HepG2 (cell line): ENCODE data around the gene ZC3H7B. TPM values are rescaled to one million over a fixed set of nuclear protein-coding genes. Genes with fewer than 3 reads are reported as not detected.

ENCODE experiments used
- GABPA ChIP-seq, 2 experiments: IDR thresholded peaks; 2 replicates each; pipeline ENCODE4 v1.6.1; 2011 to 2016; ENCODE audit warnings: low read depth in 2 of 2, low read length in 1 of 2, missing biosample characterization in 1 of 2, missing genetic modification characterization in 1 of 2
- ZBTB4 ChIP-seq: sonication (generic); formaldehyde crosslinking; IDR thresholded peaks from 2 replicates; pipeline ENCODE4 v1.4.0; 2020; ENCODE audit warnings: missing genetic modification reagents, mild to moderate bottlenecking, borderline replicate concordance
- microRNA-seq: library from miRNA; unstranded; fragments of <30 nt; microRNA quantifications from one replicate; pipeline ENCODE4, GENCODE V29; 2020
- polyA plus RNA-seq, 8 experiments: library from polyadenylated mRNA; depleted of rRNA in 3 of 8; stranded (reverse) in 7 of 8; unstranded in 1 of 8; fragments of >200 nt; fragmentation: Illumina TruSeq in 4 of 8; extraction: Trizol in 4 of 8; gene quantifications; 2 replicates each; pipeline versions ENCODE4 v1.2.1 to v1.2.3, GENCODE V29; 2011 to 2016; ENCODE audit warnings: low read depth in 4 of 8, missing spikeins in 1 of 8, mixed read lengths in 1 of 8; ENCODE audit not compliant: insufficient read depth in 1 of 8
- small RNA-seq, 3 experiments: library from RNA; depleted of rRNA; stranded (forward); fragments of <200 nt; gene quantifications; one replicate each; pipeline ENCODE3, GENCODE V24; 2012; ENCODE audit warnings: low read depth in 2 of 3, low replicate concordance in 1 of 3; ENCODE audit not compliant: insufficient read length in 3 of 3, insufficient read depth in 2 of 3
- total RNA-seq, 5 experiments: library from RNA; depleted of rRNA; stranded (reverse); fragments of >200 nt; fragmentation: Illumina TruSeq; extraction: Trizol; gene quantifications; 2 replicates each; pipeline ENCODE4 v1.2.3, GENCODE V29; 2016; ENCODE audit warnings: low read depth in 1 of 5

ZC3H7B gene
- total and polyA plus RNA-seq, 2 of the 13 experiments (the other 11 are each of a cell fraction or from before 2014, with no cell fraction given): 26.4 to 37.2 TPM

DNA sequence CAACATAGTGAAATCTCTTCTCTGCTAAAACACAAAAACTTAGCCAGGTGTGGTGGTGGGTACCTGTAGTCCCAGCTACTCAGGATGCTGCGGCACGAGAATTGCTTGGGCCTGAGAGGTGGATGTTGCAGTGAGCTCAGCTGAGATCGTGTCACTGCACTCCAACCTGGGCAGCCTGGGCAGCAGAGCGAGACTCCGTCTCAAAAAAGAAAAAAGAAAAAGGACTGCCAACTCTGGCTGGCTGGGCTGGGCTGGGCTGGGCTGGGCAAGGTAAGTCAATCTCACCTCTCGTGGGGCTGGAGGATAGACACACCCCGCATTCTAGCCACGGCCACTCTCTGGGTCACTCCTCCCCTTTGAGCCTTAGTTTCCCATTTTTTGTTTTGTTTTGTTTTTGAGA lies 107.3 kb downstream of the ZC3H7B start (continued):
- TF ChIP-seq ZBTB4 (CRISPR knock-in tag) (no peak), GABPA (IDR thresholded peaks at IDR 0.05; ENCODE audit: low read depth, low read length) (no peak), GABPA (CRISPR knock-in tag; IDR thresholded peaks at IDR 0.05; ENCODE audit: low read depth) (no peak)

Small RNA genes within 50 kb of the gene (microRNA-seq; reads per million reads assigned to microRNA genes)
- gene MIR6889: 0.51 reads per million

Small RNA genes within 50 kb of the gene (small RNA-seq; reads per million reads assigned to genes)
- 0 reads per million in 3 experiments for gene MIR6889
- gene RNU6-495P: 0 reads per million in 3 experiments

Other genes starting within 250 kb of the ZC3H7B start
- gene EP300, start 208.9 kb upstream of the ZC3H7B start, total RNA-seq (2016; rRNA removed; fragmentation: Illumina TruSeq; extraction: Trizol): 14.9 and 30.9 TPM in 2 replicates
- 13.6 and 15.3 TPM in 2 replicates for gene EP300, start 208.9 kb upstream of the ZC3H7B start, polyA plus RNA-seq (2011; rRNA removed)
- 33.7 and 37.6 TPM in 2 replicates for gene L3MBTL2, start 96.2 kb upstream of the ZC3H7B start, total RNA-seq (2016; rRNA removed; fragmentation: Illumina TruSeq; extraction: Trizol)
- gene L3MBTL2, start 96.2 kb upstream of the ZC3H7B start, polyA plus RNA-seq (2011; rRNA removed): 13.8 and 15.2 TPM in 2 replicates
- 2.9 and 8.1 TPM in 2 replicates for gene CHADL, start 60.6 kb upstream of the ZC3H7B start, total RNA-seq (2016; rRNA removed; fragmentation: Illumina TruSeq; extraction: Trizol)
- gene CHADL, start 60.6 kb upstream of the ZC3H7B start, polyA plus RNA-seq (2011; rRNA removed): 2.8 and 6.1 TPM in 2 replicates
- 71.7 and 83.9 TPM in 2 replicates for gene RANGAP1, start 15.3 kb upstream of the ZC3H7B start, total RNA-seq (2016; rRNA removed; fragmentation: Illumina TruSeq; extraction: Trizol)
- 51.8 and 53.8 TPM in 2 replicates for gene RANGAP1, start 15.3 kb upstream of the ZC3H7B start, polyA plus RNA-seq (2011; rRNA removed)
- gene TEF, start 80.4 kb downstream of the ZC3H7B start, total RNA-seq (2016; rRNA removed; fragmentation: Illumina TruSeq; extraction: Trizol): 7.6 and 8.2 TPM in 2 replicates
- gene TEF, start 80.4 kb downstream of the ZC3H7B start, polyA plus RNA-seq (2011; rRNA removed): 11.2 and 13.9 TPM in 2 replicates
- gene TOB2, start 145.3 kb downstream of the ZC3H7B start, total RNA-seq (2016; rRNA removed; fragmentation: Illumina TruSeq; extraction: Trizol): 13.7 and 16.7 TPM in 2 replicates
- 12.2 and 14.3 TPM in 2 replicates for gene TOB2, start 145.3 kb downstream of the ZC3H7B start, polyA plus RNA-seq (2011; rRNA removed)
- gene PHF5A, start 167.2 kb downstream of the ZC3H7B start, total RNA-seq (2016; rRNA removed; fragmentation: Illumina TruSeq; extraction: Trizol): 105 and 154 TPM in 2 replicates
- 50.7 and 56.6 TPM in 2 replicates for gene PHF5A, start 167.2 kb downstream of the ZC3H7B start, polyA plus RNA-seq (2011; rRNA removed)
- 39.3 and 45.6 TPM in 2 replicates for gene ACO2, start 167.6 kb downstream of the ZC3H7B start, total RNA-seq (2016; rRNA removed; fragmentation: Illumina TruSeq; extraction: Trizol)
- 19.2 and 19.4 TPM in 2 replicates for gene ACO2, start 167.6 kb downstream of the ZC3H7B start, polyA plus RNA-seq (2011; rRNA removed)
- 28.6 and 30.3 TPM in 2 replicates for gene POLR3H, start 242.9 kb downstream of the ZC3H7B start, total RNA-seq (2016; rRNA removed; fragmentation: Illumina TruSeq; extraction: Trizol)
- gene POLR3H, start 242.9 kb downstream of the ZC3H7B start, polyA plus RNA-seq (2011; rRNA removed): 10.3 and 11.2 TPM in 2 replicates